ENCODE data around the gene EID1.

DNA sequence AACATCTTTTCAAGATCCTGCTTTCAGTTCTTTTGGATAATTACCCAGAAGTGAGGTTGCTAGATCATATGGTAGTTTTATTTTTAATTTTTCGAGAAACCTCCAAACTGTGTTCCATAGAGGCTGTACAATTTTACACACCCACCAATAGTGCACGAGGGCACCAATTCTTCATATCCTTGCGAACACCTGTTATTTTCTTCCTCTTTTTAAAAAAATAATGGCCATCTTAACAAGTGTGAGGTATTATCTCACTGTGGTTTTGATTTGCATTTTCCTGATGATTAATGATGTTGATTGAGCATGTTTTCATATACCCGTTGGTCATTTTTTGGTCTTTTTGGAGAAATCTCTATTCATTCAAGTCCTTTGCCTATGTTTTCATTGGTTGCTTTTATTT is 49.5 kb upstream of the EID1 start:
- TF ChIP-seq CTCF (conservative IDR thresholded peaks at IDR 0.05; ENCODE audit: low read depth, low read length) (no peak), EZH2 (IDR thresholded peaks at IDR 0.05; ENCODE audit: borderline replicate concordance, low read depth, low read length, poor library complexity, severe bottlenecking) (no peak)

All from A673 (cell line).